Stimulated activated CD4-positive, alpha-beta T cell treated with anti-CD3 and anti-CD28 coated beads, TNF-alpha, amount 100 ng/mL, for 4 hours (primary cell): ENCODE results near the gene KPNA6.
"Not testable (repeated sequence)": the region's sequence is repeated elsewhere in the genome, so short reads cannot be mapped to it uniquely, and the experiment has no call there.

Source experiments
- DNase-seq, 3 experiments: peaks; one replicate each; pipeline ENCODE4 v3.0.0-alpha.2; 2020; ENCODE audit warnings: low read depth in 3 of 3

The KPNA6 gene

GRCh38 chr1:32100807-32101708 lies 6.8 kb upstream of the KPNA6 start:
- DNase-seq: no peak

DNA sequence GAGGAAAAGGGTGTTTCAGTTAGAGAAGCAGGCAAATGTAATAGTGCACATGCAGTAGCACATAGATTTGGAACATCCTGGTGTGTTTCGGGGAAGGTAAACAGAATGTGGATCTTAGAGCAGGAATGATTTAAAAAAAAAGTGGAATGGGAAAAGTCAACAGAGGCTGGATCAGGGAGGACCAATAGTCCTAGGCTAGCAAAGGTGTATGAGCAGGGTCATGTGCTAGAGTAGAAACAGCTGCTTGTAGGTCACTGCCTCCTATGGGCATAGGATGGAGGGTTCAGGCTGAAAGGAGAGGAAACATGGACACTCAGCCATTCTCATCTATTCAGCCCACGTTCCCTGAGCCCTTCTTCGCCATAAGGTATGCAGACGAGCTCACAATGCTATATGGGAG lies 3.7 kb upstream of the KPNA6 start:
- DNase-seq: no peak

- no peak for DNase-seq
Observed at GRCh38 chr1:32105338-32105737, 2.5 kb upstream of the KPNA6 start.

GRCh38 chr1:32106663-32107275 lies 1.1 kb upstream of the KPNA6 start:
- DNase-seq: no peak

DNA sequence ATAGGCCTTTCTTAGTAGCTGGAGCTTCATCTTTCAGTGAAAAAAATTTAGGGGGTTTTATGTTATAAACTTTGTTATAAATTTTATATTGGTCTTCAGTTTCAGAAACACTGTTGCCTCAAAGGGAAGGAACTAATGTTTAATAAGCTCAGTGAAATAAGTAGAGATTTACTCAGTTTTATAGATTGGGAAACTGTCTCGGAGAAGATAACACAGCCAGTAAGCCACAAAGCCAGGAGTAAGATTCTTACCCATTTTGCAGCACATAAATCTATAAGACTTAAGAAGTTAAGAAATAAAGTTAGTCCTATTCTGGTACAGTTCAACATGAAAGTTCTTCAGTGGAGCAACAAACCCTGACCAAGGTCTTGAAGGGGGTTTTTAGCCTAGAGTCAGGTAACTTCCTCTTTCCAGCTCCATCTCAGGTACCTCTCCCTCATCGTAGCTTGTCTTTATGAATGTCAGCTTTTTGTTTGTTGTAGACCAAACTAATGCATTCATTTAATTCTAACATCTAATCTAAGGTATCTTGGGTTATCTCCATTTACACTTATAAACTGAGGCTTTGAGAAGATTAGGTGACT lies 3.3 kb downstream of the KPNA6 start:
- DNase-seq: no peak

- no peak for DNase-seq
Observed at GRCh38 chr1:32111789-32112188, 3.9 kb downstream of the KPNA6 start.

GRCh38 chr1:32112806-32113375 lies 5.0 kb downstream of the KPNA6 start:
- no peak for DNase-seq

DNA sequence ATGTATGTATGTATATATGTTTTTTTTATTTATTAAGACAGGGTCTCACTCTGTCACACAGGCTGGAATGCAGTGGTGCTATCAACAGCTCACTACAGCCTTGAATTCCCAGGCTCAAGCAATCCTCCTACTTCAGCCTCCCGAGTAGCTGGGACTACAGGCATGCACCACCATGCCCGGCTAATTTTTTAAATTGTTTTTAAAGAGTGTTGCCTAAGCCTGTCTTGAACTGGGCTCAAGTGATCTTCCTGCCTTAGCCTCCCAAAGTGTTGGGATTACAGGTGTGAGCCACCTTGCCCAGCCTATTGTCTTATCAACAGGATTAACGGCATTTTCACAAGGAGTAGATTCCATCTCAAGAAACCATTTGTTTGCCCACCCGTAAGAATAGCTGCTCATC lies 5.6 kb downstream of the KPNA6 start:
- DNase-seq: not testable (repeated sequence)

GRCh38 chr1:32114420-32114819 lies 6.6 kb downstream of the KPNA6 start:
- no peak for DNase-seq

GRCh38 chr1:32115496-32115895 lies 7.6 kb downstream of the KPNA6 start:
- no peak for DNase-seq

DNA sequence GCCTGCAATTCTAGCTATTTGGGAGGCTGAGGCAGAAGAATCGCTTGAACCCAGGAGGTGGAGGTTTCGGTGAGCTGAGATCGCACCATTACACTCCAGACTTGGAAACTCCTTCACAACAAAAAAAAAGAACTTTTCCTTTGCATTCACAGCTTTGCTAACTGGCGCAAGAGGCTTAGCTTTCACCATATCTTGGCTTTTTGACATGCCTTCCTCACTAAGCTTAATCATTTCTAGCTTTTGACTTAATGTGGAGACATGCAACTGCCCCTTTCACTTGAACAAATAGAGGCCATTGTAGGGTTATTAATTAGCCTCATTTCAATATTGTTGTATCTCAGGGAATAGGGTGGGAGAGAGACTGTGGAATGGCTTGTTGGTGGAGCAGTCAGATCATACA lies 8.7 kb downstream of the KPNA6 start:
- no peak for DNase-seq

DNA sequence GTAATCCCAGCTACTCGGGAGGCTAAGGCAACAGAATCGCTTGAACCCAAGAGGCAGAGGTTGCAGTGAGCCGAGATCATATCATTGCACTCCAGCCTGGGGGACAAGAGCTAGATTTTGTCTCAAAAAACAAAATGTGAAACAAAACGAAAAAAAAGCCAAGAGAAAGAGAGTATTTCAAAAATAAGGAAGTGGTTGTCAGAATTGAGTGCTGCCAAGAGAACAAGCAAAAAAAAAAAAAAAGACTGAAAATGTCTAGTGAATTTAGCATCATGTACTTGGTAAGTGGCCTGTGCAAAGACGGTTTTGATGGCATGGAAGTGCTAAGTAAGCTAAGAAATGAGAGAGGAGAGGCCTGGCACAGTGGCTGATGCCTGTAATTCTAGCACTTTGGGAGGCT lies 14.3 kb downstream of the KPNA6 start:
- no peak for DNase-seq

DNA sequence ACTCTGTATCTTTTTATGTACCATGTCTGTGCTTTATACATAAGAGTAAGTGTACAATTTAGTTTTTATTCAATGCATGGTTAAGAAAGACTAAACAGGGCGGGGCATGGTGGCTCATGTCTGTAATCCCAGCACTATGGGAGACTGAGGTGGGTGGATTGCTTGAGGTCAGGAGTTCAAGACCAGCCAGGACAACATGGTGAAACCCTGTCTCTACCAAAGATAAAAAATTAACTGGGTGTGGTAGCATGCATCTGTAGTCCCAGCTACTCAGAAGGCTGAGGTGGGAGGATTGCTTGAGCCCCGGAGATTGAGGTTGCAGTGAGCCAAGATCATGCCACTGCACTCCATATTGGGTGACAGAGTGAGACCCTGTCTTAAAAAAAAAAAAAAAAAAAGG lies 15.5 kb downstream of the KPNA6 start:
- not testable (repeated sequence) for DNase-seq

DNA sequence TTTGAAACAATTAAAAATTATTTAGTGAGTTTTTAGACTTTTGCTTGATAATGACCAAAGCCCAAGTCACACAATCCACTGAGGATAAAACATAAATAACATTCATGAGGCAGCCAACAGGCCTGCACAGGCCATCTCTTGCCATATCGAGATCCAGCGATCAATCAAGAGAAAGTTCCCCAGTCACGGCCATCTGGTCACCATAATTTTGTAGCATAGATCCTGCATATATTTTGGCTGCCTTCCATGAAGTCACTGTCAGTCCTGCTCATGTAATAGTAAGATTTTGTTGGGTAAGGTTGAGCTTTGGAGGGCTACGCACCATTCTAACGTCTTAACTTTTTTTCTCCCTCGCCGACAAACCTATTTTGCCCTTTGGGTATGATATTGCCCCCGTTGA lies 17.5 kb downstream of the KPNA6 start:
- no peak for DNase-seq

DNA sequence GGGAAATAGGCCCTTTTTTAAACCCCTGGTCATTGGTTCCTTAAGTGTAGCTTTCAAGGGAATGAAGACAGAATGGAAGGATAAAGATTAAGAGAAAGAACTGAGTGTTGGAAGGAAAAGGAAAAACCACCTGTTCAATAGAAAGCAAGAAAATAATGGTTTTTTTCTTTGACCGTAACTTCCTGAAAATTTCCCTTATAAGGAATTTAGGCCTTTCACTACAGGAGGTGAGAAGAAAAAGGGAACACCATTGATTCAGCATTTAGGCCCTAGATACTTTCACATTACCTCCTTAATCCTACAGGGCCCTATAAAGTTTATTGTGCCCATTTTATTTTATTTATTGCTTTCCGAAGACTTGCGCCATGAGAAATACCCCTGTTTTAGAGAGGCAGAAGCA lies 18.9 kb downstream of the KPNA6 start:
- DNase-seq: no peak

- no peak for DNase-seq
Observed at GRCh38 chr1:32127409-32128198, 19.7 kb downstream of the KPNA6 start.

GRCh38 chr1:32128479-32128878 lies 20.6 kb downstream of the KPNA6 start:
- DNase-seq: no peak

DNA sequence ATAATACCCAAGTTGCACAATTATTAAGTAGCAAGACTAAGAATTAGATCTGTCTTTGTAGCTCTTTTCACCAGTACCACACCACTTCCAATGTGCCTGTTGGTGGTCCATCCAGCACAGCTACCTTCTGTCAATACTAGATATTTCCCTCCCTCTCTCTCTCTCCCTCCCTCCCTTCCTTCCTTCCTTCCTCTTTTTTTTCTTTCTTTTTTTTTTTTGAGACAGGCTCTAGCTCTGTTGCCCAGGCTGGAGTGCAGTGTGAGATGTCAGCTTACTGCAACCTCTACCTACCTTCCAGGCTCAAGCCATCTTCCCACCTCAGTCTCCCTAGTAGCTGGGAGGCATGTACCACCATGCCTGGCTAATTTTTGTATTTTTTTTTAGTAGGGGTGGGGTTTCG lies 21.1 kb downstream of the KPNA6 start:
- DNase-seq: no peak

DNA sequence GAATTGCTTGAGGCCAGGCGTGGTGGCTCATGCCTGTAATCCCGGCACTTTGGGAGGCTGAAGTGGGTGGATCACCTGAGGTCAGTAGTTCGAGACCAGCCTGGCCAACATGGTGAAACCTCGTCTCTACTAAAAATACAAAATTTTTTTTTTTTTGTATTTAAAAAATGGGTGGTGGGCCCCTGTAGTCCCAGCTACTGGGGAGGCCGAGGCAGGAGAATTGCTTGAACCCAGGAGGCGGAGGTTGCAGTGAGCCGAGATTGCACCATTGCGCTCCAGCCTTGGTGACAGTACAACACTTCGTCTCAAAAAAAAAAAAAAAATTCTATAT lies 26.1 kb downstream of the KPNA6 start:
- not testable (repeated sequence) for DNase-seq

DNA sequence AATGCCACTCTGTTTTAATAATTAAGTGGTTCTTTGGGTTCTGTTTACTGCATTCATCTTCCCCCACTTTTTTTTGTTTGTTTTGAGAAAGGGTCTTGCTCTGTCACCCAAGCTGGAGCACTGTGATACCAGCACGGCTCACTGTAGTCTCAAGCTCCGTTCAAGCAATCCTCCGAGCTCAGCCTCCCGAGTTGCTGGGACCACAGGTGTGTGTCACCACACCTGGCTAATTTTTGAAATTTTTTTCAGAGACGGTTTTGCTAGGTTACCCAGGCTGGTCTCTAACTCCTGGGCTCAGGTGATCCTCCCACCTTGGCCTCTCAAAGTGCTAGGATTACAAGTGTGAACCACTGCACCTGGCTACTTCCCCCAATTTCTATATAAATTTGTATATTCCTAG lies 29.3 kb downstream of the KPNA6 start:
- no peak for DNase-seq

GRCh38 chr1:32138965-32139364 lies 31.1 kb downstream of the KPNA6 start:
- DNase-seq: no peak
